ENCODE results near the gene PTH1R. TPM values are rescaled to one million over a fixed set of nuclear protein-coding genes. Genes with fewer than 3 reads are reported as not detected.

Gene PTH1R
- total and polyA plus RNA-seq, 2 experiments from 2014 or later: 0.60 to 1.3 TPM

DNA sequence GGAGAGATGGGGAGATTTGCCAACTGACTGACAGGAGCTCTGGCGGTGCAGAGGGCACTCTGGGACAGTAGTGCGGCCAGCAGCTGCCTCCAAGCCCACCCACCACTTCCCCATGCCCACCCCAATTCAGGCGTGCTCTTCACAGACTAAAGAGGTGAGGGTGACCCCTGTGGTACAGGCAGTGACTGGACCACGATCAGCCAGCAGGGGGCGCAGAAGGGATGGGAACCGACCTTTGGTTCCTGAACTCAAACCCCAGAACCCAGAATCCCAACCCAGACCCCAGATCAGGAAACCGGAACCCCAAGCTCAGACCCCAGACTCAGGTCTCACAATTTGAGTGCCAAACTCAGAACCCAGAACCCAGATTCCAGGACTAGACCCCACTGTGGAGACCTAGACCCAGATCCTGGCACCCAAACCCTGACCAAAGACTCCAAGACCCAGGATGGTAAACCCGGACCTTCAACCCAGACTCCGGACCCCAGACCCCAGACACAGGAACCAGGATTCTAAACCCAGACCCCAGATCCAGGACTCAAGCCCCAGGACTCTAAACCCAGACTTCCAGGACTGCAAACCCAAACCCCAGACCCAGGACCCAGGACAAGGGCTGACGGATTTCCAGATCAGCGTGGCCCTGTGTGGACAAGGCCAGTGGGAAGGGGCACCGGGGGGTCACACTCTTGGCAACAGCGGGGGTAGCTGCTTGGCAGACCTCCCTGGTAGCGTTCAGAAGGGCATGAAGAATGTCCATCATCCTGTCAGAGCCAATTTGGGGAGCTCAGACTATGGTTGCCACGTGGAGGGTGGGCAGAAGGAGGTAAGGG is 10.6 kb upstream of the PTH1R start:
- Histone ChIP-seq H3K27me3 (replicated peaks; ENCODE audit: insufficient read depth) (peaks cover 1% of the 10 kb centered on the region; the same call in 1 of the 2 replicates), H3K4me1 (ENCODE audit: insufficient read depth) (peaks cover 9% of the 10 kb centered on the region; the same call in 1 of the 2 replicates), H3K27ac (no peak overlapping the region), H3K9me2 (ENCODE audit: insufficient read depth) (no peaks in the 10 kb centered on the region), H3K9ac (no peak overlapping the region), H3K4me3 (no peak overlapping the region), H3K36me3 (ENCODE audit: low read depth) (no peaks in the 10 kb centered on the region), H4K20me1 (ENCODE audit: insufficient read depth) (no peaks in the 10 kb centered on the region), H3K9me3 (ENCODE audit: low read depth) (no peaks in the 10 kb centered on the region), H3K4me2 (ENCODE audit: unreplicated experiment) (no peak overlapping the region), H2AFZ (no peak overlapping the region), H3K79me2 (ENCODE audit: insufficient read depth) (no peaks in the 10 kb centered on the region), H3F3A (ENCODE audit: insufficient read depth) (no peaks in the 10 kb centered on the region)
- DNase-seq: peak; percentile 64
- in situ Hi-C loops (cut with MboI): no loop called here
- TF ChIP-seq EZH2phosphoT487 (IDR thresholded peaks at IDR 0.05; ENCODE audit: insufficient read depth, low read depth) (no peak), EZH2 (IDR thresholded peaks at IDR 0.05; ENCODE audit: insufficient read depth, poor library complexity, severe bottlenecking) (no peak)
- WGBS, 2 experiments (ENCODE audit: low coverage in 1 of 2, low lambda C conversion rate in 2 of 2, missing lambda C conversion rate in 2 of 2): 10 to 17% methylated on average over 12 to 15 of the region's 15 CpGs

DNA sequence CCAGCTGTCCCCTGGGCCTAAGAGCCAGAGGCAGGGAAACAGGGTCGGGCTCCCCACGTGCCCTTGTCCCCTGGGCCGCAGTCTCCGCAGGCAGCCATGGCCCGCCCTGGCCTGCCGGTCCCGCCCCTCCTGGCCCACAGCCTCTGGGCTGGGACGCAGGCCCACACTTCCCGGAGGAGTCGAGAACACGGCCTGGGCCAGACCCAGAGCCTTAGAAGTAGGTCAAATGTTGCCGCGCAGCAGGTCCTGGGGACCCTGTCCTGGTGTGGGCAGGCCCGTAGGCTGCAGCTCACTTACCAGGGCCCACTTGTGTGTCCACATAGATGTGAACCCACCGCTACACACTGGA is 10.0 kb upstream of the PTH1R start:
- 30 to 33% methylated on average over 12 to 15 of the region's 15 CpGs for WGBS, 2 experiments (ENCODE audit: low coverage in 1 of 2, low lambda C conversion rate in 2 of 2, missing lambda C conversion rate in 2 of 2)
- peaks cover 9% of the 10 kb centered on the region; the same call in 1 of the 2 replicates for H3K4me1 ChIP-seq (ENCODE audit: insufficient read depth)
- in situ Hi-C loops (cut with MboI): no loop called here
- no peak overlapping the region for H3K9ac ChIP-seq
- DNase-seq: peak; percentile 63
- H3K27me3 ChIP-seq (replicated peaks; ENCODE audit: insufficient read depth): peaks cover 3% of the 10 kb centered on the region; the same call in 1 of the 2 replicates
- H3K27ac ChIP-seq: no peak overlapping the region
- no peaks in the 10 kb centered on the region for H3K9me3 ChIP-seq (ENCODE audit: low read depth)
- H3F3A ChIP-seq (ENCODE audit: insufficient read depth): no peaks in the 10 kb centered on the region
- no peak overlapping the region for H2AFZ ChIP-seq
- H4K20me1 ChIP-seq (ENCODE audit: insufficient read depth): no peaks in the 10 kb centered on the region
- H3K4me2 ChIP-seq (ENCODE audit: unreplicated experiment): no peak overlapping the region
- H3K4me3 ChIP-seq: no peak overlapping the region
- H3K36me3 ChIP-seq (ENCODE audit: low read depth): no peaks in the 10 kb centered on the region
- no peaks in the 10 kb centered on the region for H3K9me2 ChIP-seq (ENCODE audit: insufficient read depth)
- H3K79me2 ChIP-seq (ENCODE audit: insufficient read depth): no peaks in the 10 kb centered on the region
- TF ChIP-seq EZH2 (IDR thresholded peaks at IDR 0.05; ENCODE audit: insufficient read depth, poor library complexity, severe bottlenecking) (no peak), EZH2phosphoT487 (IDR thresholded peaks at IDR 0.05; ENCODE audit: insufficient read depth, low read depth) (no peak)

DNA sequence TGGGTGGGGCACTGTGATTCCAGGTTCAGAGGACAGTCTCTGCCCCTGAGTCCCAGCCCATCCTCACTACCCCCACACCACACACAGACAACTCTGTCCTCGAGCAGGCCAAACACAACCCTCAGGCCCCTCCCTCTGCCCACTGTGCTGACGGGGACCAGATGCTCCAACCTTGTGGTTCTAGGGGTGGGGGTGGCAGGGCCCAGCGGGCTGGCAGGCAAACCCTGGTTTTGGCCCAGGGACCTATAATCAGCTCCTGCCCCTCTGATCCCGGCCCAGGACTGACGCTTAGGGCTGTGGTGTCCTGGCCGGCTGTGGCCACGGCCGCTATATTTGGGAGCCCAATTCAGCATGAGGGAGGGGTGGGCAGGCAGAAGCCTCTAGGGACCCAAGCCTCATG is 9.2 kb upstream of the PTH1R start:
- WGBS, 2 experiments (ENCODE audit: low coverage in 1 of 2, low lambda C conversion rate in 2 of 2, missing lambda C conversion rate in 2 of 2): 53 to 67% methylated on average over 7 to 8 of the region's 8 CpGs
- H3K79me2 ChIP-seq (ENCODE audit: insufficient read depth): no peaks in the 10 kb centered on the region
- in situ Hi-C loops (cut with MboI): no loop called here

DNA sequence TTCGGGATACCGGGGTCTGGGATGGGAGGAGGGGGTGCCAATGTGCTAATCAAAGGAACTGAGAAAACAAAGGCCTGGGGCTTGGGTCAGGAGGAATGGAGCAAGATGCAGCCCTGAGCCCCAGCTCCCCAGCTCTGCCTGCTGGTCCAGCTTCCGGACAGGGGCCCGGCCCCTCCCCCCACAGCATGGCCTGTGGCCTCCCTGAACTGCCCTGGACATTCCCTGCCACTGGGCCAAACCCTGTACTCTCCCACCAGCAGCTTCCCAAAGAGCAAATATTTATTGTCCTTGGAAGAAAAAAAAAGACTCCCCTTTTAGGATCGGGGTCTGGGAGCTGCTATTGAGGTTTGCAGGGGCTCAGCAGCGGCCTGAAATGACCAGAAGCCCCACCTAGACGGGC is 8.6 kb upstream of the PTH1R start:
- Histone ChIP-seq H3K27me3 (replicated peaks; ENCODE audit: insufficient read depth) (peaks cover 3% of the 10 kb centered on the region; the same call in 1 of the 2 replicates), H3F3A (ENCODE audit: insufficient read depth) (no peaks in the 10 kb centered on the region)

More for the DNA sequence above, 9.2 kb upstream of the PTH1R start:
- no peaks in the 10 kb centered on the region for H4K20me1 ChIP-seq (ENCODE audit: insufficient read depth)
- TF ChIP-seq EZH2 (IDR thresholded peaks at IDR 0.05; ENCODE audit: insufficient read depth, poor library complexity, severe bottlenecking): no peak
- no peaks in the 10 kb centered on the region for H3K36me3 ChIP-seq (ENCODE audit: low read depth)
- no peaks in the 10 kb centered on the region for H3K9me2 ChIP-seq (ENCODE audit: insufficient read depth)
- H2AFZ ChIP-seq: no peak overlapping the region
- no peak for DNase-seq
- no peak overlapping the region for H3K4me3 ChIP-seq
- no peaks in the 10 kb centered on the region for H3K9me3 ChIP-seq (ENCODE audit: low read depth)
- H3K4me1 ChIP-seq (ENCODE audit: insufficient read depth): peaks cover 9% of the 10 kb centered on the region; the same call in 1 of the 2 replicates
- H3F3A ChIP-seq (ENCODE audit: insufficient read depth): no peaks in the 10 kb centered on the region
- H3K27me3 ChIP-seq (replicated peaks; ENCODE audit: insufficient read depth): peaks cover 3% of the 10 kb centered on the region; the same call in 1 of the 2 replicates
- H3K9ac ChIP-seq: no peak overlapping the region
- H3K4me2 ChIP-seq (ENCODE audit: unreplicated experiment): no peak overlapping the region
- no peak overlapping the region for H3K27ac ChIP-seq

More for the DNA sequence above, 8.6 kb upstream of the PTH1R start:
- no peak overlapping the region for H3K27ac ChIP-seq
- H3K9me3 ChIP-seq (ENCODE audit: low read depth): no peaks in the 10 kb centered on the region
- peaks cover 9% of the 10 kb centered on the region; the same call in 1 of the 2 replicates for H3K4me1 ChIP-seq (ENCODE audit: insufficient read depth)
- no peak overlapping the region for H3K9ac ChIP-seq
- no peaks in the 10 kb centered on the region for H4K20me1 ChIP-seq (ENCODE audit: insufficient read depth)
- 71 to 72% methylated on average over 7 of the region's 7 CpGs for WGBS, 2 experiments (ENCODE audit: low coverage in 1 of 2, low lambda C conversion rate in 2 of 2, missing lambda C conversion rate in 2 of 2)
- H3K9me2 ChIP-seq (ENCODE audit: insufficient read depth): no peaks in the 10 kb centered on the region
- TF ChIP-seq EZH2 (IDR thresholded peaks at IDR 0.05; ENCODE audit: insufficient read depth, poor library complexity, severe bottlenecking) (no peak), EZH2phosphoT487 (IDR thresholded peaks at IDR 0.05; ENCODE audit: insufficient read depth, low read depth) (no peak)
- no peak overlapping the region for H3K4me3 ChIP-seq
- in situ Hi-C loops (cut with MboI): no loop called here
- H3K36me3 ChIP-seq (ENCODE audit: low read depth): no peaks in the 10 kb centered on the region
- H3K4me2 ChIP-seq (ENCODE audit: unreplicated experiment): no peak overlapping the region
- DNase-seq: no peak
- H2AFZ ChIP-seq: no peak overlapping the region
- no peaks in the 10 kb centered on the region for H3K79me2 ChIP-seq (ENCODE audit: insufficient read depth)
